ENCODE results near the gene TENM4.

GRCh38 chr11:79265756-79266322 lies 175.0 kb downstream of the TENM4 start:
- no peak for TF ChIP-seq PRDM15 (CRISPR knock-in tag; IDR thresholded peaks at IDR 0.05)
- no peak for TF ChIP-seq FOXP4 (CRISPR knock-in tag; IDR thresholded peaks at IDR 0.05)
- TF ChIP-seq RELA (CRISPR knock-in tag; IDR thresholded peaks at IDR 0.05; ENCODE audit: borderline replicate concordance): no peak
- TF ChIP-seq CTCF (IDR thresholded peaks at IDR 0.05): no peak
- no peak for TF ChIP-seq USF2 (CRISPR knock-in tag; IDR thresholded peaks at IDR 0.05)
- no peak for TF ChIP-seq ZSCAN18 (CRISPR knock-in tag; IDR thresholded peaks at IDR 0.05)
- no peak for TF ChIP-seq MAX (CRISPR knock-in tag; IDR thresholded peaks at IDR 0.05)
- TF ChIP-seq FOXK1 (CRISPR knock-in tag; IDR thresholded peaks at IDR 0.05): no peak
- TF ChIP-seq NFE2L1 (CRISPR knock-in tag; IDR thresholded peaks at IDR 0.05): no peak
- no peak for TF ChIP-seq CREB1 (CRISPR knock-in tag; IDR thresholded peaks at IDR 0.05)
- no peak for TF ChIP-seq EMX1 (CRISPR knock-in tag; IDR thresholded peaks at IDR 0.05)

All from WTC11 (cell line).